Calu3 (cell line): ENCODE data around the gene RBL2. TPM values are rescaled to one million over a fixed set of nuclear protein-coding genes. Genes with fewer than 3 reads are reported as not detected.

Experiments
- BruUV-seq: library from RNA; stranded (reverse); fragments of 400-500 nt; replicated peaks from 2 replicates; lab custom pipeline; 2021; lab: Mats Ljungman, UMichigan
- CTCF ChIA-PET: fragments of 300-600 bp; sonication (Branson Sonifier 250); formaldehyde crosslinking; loops from one replicate; lab custom pipeline; 2022; ENCODE audit warnings: antibody characterized with exemption; lab: Charles Lee
- DNase-seq: peaks from one replicate; pipeline ENCODE4 v3.0.0; 2022
- H3K27ac Mint-ChIP-seq: one replicate; pipeline ENCODE4 v1.8.0; 2022; ENCODE audit warnings: mixed read lengths; ENCODE audit not compliant: unreplicated experiment
- H3K27me3 Mint-ChIP-seq: one replicate; pipeline ENCODE4 v1.8.0; 2022; ENCODE audit warnings: mixed read lengths; ENCODE audit not compliant: unreplicated experiment
- H3K36me3 Mint-ChIP-seq: one replicate; pipeline ENCODE4 v1.8.0; 2022; ENCODE audit warnings: mild to moderate bottlenecking, moderate library complexity, mixed read lengths; ENCODE audit not compliant: insufficient read depth, unreplicated experiment
- H3K4me1 Mint-ChIP-seq: one replicate; pipeline ENCODE4 v1.8.0; 2022; ENCODE audit warnings: mild to moderate bottlenecking, low read depth, mixed read lengths; ENCODE audit not compliant: unreplicated experiment
- H3K4me3 Mint-ChIP-seq: one replicate; pipeline ENCODE4 v1.8.0; 2022; ENCODE audit warnings: mild to moderate bottlenecking, low read depth, moderate library complexity, mixed read lengths; ENCODE audit not compliant: unreplicated experiment
- H3K9me3 Mint-ChIP-seq: one replicate; pipeline ENCODE4 v1.8.0; 2022; ENCODE audit warnings: low read depth, mixed read lengths; ENCODE audit not compliant: unreplicated experiment
- CTCF ChIP-seq: fragments of 200-600 bp; IDR thresholded peaks from one replicate; pipeline ENCODE4 v1.8.0; 2022; ENCODE audit warnings: antibody characterized with exemption; ENCODE audit not compliant: unreplicated experiment
- intact Hi-C: fragments of 100-400 bp; cut with micrococcal nuclease; formaldehyde crosslinking; loops from one replicate; pipeline ENCODE4 v1.10.0; 2022; ENCODE audit not compliant: unreplicated experiment
- total RNA-seq: library from RNA; stranded (reverse); gene quantifications from 2 replicates; pipeline ENCODE4 v1.2.3, GENCODE V29; 2022

Gene RBL2
- total RNA-seq, 1 experiment from 2014 or later, result 62.8 TPM

DNA sequence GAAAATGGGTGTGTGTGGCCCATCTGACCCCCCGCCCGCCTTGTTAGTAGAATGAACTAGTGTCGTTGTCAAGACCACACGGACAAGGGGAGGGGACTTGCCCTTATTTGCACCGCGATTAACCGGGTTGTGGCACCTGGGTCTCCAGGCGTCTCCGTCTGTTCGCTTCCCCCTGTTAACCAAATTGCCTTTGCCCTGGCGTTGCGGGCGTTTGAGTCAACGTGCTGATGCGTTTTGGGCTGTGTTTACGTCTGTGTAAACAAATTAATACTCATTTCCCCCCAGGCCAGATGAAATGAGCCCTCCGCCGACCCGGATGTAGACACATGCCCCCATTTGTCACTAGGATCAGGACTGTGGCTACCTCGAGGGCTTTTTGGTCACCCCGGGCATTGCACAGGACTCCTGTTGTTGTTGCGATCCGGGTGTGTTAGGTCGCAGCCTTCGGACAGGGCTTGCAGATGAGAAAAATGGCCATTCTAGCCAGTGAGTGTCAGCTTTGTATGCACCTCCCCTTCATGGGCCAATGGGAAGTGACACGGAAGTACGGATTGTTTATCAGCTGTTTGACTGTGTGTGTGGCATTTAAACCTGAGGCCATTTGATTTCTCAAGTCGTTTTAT is 906 bp downstream of the RBL2 start:
- CTCF ChIA-PET, result no interaction called here
- no peaks in the 10 kb centered on the region for H3K9me3 Mint-ChIP-seq
- peak overlapping the region; percentile 76 for H3K4me3 Mint-ChIP-seq
- no peak for TF ChIP-seq CTCF
- intact Hi-C loops, result no loop called here
- peaks cover 25% of the 10 kb centered on the region for H3K36me3 Mint-ChIP-seq
- DNase-seq, result peak; percentile 78
- no TSS peak for BruUV-seq
- H3K27ac Mint-ChIP-seq, result peak overlapping the region; percentile 50
- no peaks in the 10 kb centered on the region for H3K27me3 Mint-ChIP-seq
- peaks cover 21% of the 10 kb centered on the region for H3K4me1 Mint-ChIP-seq

DNA sequence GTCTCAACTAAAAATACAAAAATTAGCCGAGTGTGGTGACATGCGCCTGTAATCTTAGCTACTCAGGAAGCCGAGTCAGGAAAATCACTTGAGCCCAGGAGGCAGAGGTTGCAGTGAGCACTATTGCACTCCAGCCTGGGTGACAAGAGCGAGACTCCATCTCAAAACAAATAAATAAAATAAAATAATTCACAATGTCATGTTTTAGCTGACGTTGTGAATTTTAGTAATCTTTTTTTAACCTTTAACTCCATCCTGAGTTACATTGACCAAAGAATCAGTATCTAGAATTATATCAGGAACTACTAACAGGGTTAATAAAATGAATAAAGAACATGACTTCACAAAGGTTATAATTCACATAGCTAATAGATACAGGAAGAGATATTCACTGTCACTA is 5.9 kb downstream of the RBL2 start:
- Mint-ChIP-seq H3K36me3 (peaks cover 15% of the 10 kb centered on the region), H3K4me1 (no peaks in the 10 kb centered on the region), H3K27me3 (no peaks in the 10 kb centered on the region), H3K4me3 (no peak overlapping the region), H3K9me3 (no peaks in the 10 kb centered on the region), H3K27ac (no peak overlapping the region)
- CTCF ChIA-PET, result no interaction called here
- TF ChIP-seq CTCF, result no peak
- BruUV-seq, result no TSS peak
- intact Hi-C loops, result no loop called here
- no peak for DNase-seq

DNA sequence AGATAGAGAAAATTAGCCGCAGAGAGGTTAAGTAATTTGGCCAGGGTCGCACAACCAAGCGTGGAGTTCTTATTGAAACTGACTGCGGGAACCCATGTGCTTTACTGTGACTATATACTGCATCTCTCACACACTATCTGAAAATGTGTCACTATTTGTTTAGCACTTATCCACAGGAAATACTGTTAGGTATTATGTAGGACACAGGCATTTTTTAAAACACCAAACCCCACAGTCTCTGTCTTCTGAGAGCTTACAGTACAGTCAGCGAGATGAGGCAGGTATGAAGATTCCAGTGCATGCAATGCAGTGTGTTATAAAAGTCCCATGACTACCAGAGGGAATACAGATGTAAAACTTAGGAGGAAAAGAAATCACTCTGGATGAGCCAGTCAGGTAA is 11.3 kb downstream of the RBL2 start:
- intact Hi-C loops, result no loop called here

DNA sequence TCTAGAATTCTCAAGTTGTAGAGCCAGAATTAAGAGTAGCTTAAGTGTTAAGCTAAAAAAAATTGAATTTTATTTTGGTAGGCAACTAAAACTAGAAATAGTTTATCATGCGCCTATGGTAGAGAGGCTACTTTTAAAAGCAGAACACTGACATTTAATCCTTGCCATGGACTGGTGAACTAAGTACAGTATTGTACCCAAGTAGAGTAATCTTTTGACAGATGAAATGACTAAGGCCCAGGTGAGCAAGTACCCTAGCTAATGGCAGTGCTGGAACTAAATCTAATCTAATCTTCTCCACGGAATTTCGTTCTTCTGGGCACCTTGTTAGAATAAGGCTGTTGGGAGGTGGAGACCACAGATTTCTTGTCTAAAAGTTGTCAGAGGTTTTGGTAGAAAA is 11.8 kb downstream of the RBL2 start:
- BruUV-seq, result no TSS peak

More for the DNA sequence above, 11.3 kb downstream of the RBL2 start:
- BruUV-seq, result no TSS peak
- Mint-ChIP-seq H3K27ac (peak overlapping the region; percentile 39), H3K9me3 (no peaks in the 10 kb centered on the region), H3K4me3 (no peak overlapping the region), H3K36me3 (peaks cover 12% of the 10 kb centered on the region), H3K4me1 (no peaks in the 10 kb centered on the region), H3K27me3 (no peaks in the 10 kb centered on the region)
- TF ChIP-seq CTCF, result no peak
- DNase-seq, result no peak
- CTCF ChIA-PET, result interaction anchor here (1.5 kb wide), 1 partner anchor 22 kb away, joined by 3 read pairs; no protein-coding TSS in a partner anchor

More for the DNA sequence above, 11.8 kb downstream of the RBL2 start:
- DNase-seq, result no peak
- peaks cover 7% of the 10 kb centered on the region for H3K36me3 Mint-ChIP-seq
- intact Hi-C loops, result no loop called here
- peak overlapping the region; percentile 39 for H3K27ac Mint-ChIP-seq
- CTCF ChIA-PET, result interaction anchor here (1.5 kb wide), 1 partner anchor 21 kb away, joined by 3 read pairs; no protein-coding TSS in a partner anchor
- no peak for TF ChIP-seq CTCF
- no peaks in the 10 kb centered on the region for H3K27me3 Mint-ChIP-seq
- no peak overlapping the region for H3K4me3 Mint-ChIP-seq
- no peaks in the 10 kb centered on the region for H3K9me3 Mint-ChIP-seq
- H3K4me1 Mint-ChIP-seq, result no peaks in the 10 kb centered on the region
